HG02588 (cell line): ENCODE data around the gene TRIM9.

Experiments
- ATAC-seq: cut with Tn5 transposase; IDR thresholded peaks from one replicate; pipeline ENCODE4 v1.9.1; 2021; ENCODE audit warnings: mild to moderate bottlenecking, moderate library complexity; ENCODE audit not compliant: unreplicated experiment

TRIM9 gene

GRCh38 chr14:50937800-50938199 lies 157.1 kb downstream of the TRIM9 start:
- no peak for ATAC-seq

- ATAC-seq, result no peak
Observed at GRCh38 chr14:50937325-50937724, 157.6 kb downstream of the TRIM9 start.

- no peak for ATAC-seq
Observed at GRCh38 chr14:50936882-50937281, 158.0 kb downstream of the TRIM9 start.

GRCh38 chr14:50936016-50936340 lies 158.9 kb downstream of the TRIM9 start:
- no peak for ATAC-seq

GRCh38 chr14:50935126-50936015 lies 159.5 kb downstream of the TRIM9 start:
- ATAC-seq, result no peak

- ATAC-seq, result no peak
Observed at GRCh38 chr14:50932592-50933495, 162.1 kb downstream of the TRIM9 start.

GRCh38 chr14:50932156-50932555 lies 162.7 kb downstream of the TRIM9 start:
- no peak for ATAC-seq

- no peak for ATAC-seq
Observed at GRCh38 chr14:50931559-50931958, 163.3 kb downstream of the TRIM9 start.

- no peak for ATAC-seq
Observed at GRCh38 chr14:50929506-50929905, 165.4 kb downstream of the TRIM9 start.

- ATAC-seq, result no peak
Observed at GRCh38 chr14:50928002-50928635, 166.8 kb downstream of the TRIM9 start.

GRCh38 chr14:50926851-50927386 lies 168.0 kb downstream of the TRIM9 start:
- no peak for ATAC-seq
